ENCODE results near the gene CCDC7. TPM values are rescaled to one million over a fixed set of nuclear protein-coding genes. Genes with fewer than 3 reads are reported as not detected.
"Not testable (repeated sequence)": the region's sequence is repeated elsewhere in the genome, so short reads cannot be mapped to it uniquely, and the experiment has no call there.

Gene CCDC7
- total RNA-seq, 1 experiment from 2014 or later, result 1.2 TPM

- Histone ChIP-seq H3K27me3 (replicated peaks; ENCODE audit: control insufficient read depth, insufficient read depth, low read length) (no peaks in the 10 kb centered on the region), H3K36me3 (ENCODE audit: control insufficient read depth, insufficient read depth, low read length) (no peaks in the 10 kb centered on the region), H3K4me3 (ENCODE audit: low read depth, low read length) (no peak overlapping the region), H3K9me3 (no peaks in the 10 kb centered on the region), H3K4me1 (no peaks in the 10 kb centered on the region)
- ChIA-PET CTCF (no interaction called here), POLR2A (no interaction called here)
- H3K9me3 Mint-ChIP-seq (ENCODE audit: unreplicated experiment), result peaks cover 6% of the 10 kb centered on the region
- no peak for TF ChIP-seq CTCF (IDR thresholded peaks at IDR 0.05; ENCODE audit: insufficient read depth in 1 of 2, low read depth in 1 of 2, low read length in 1 of 2, severe bottlenecking in 1 of 2, unreplicated experiment in 1 of 2)
- no peaks in the 10 kb centered on the region for H3K4me1 Mint-ChIP-seq (ENCODE audit: low read depth, unreplicated experiment)
- no peaks in the 10 kb centered on the region for H3K27me3 Mint-ChIP-seq (ENCODE audit: insufficient read depth, unreplicated experiment)
- no peak overlapping the region for H3K27ac Mint-ChIP-seq (ENCODE audit: unreplicated experiment)
- H3K4me3 Mint-ChIP-seq (ENCODE audit: unreplicated experiment), result no peak overlapping the region
- intact Hi-C loops (cut with micrococcal nuclease; ENCODE audit: unreplicated experiment), result no loop called here
- no peak for DNase-seq
- BruUV-seq (replicated peaks), result no TSS peak
- H3K36me3 Mint-ChIP-seq (ENCODE audit: insufficient read depth, unreplicated experiment), result no peaks in the 10 kb centered on the region
Measured at GRCh38 chr10:32489158-32489557, 43.2 kb downstream of the CCDC7 start.

- Histone ChIP-seq H3K36me3 (ENCODE audit: control insufficient read depth, insufficient read depth, low read length) (no peaks in the 10 kb centered on the region), H3K4me3 (ENCODE audit: low read depth, low read length) (no peak overlapping the region), H3K27me3 (replicated peaks; ENCODE audit: control insufficient read depth, insufficient read depth, low read length) (no peaks in the 10 kb centered on the region), H3K4me1 (no peaks in the 10 kb centered on the region), H3K9me3 (no peaks in the 10 kb centered on the region)
- intact Hi-C loops (cut with micrococcal nuclease; ENCODE audit: unreplicated experiment), result no loop called here
- H3K4me3 Mint-ChIP-seq (ENCODE audit: unreplicated experiment), result no peak overlapping the region
- no peak for DNase-seq
- no TSS peak for BruUV-seq (replicated peaks)
- H3K9me3 Mint-ChIP-seq (ENCODE audit: unreplicated experiment), result peaks cover 6% of the 10 kb centered on the region
- CTCF ChIA-PET, result no interaction called here
- TF ChIP-seq CTCF (IDR thresholded peaks at IDR 0.05; ENCODE audit: insufficient read depth in 1 of 2, low read depth in 1 of 2, low read length in 1 of 2, severe bottlenecking in 1 of 2, unreplicated experiment in 1 of 2), result no peak
- no peaks in the 10 kb centered on the region for H3K36me3 Mint-ChIP-seq (ENCODE audit: insufficient read depth, unreplicated experiment)
- no peaks in the 10 kb centered on the region for H3K27me3 Mint-ChIP-seq (ENCODE audit: insufficient read depth, unreplicated experiment)
- H3K27ac Mint-ChIP-seq (ENCODE audit: unreplicated experiment), result no peak overlapping the region
- H3K4me1 Mint-ChIP-seq (ENCODE audit: low read depth, unreplicated experiment), result no peaks in the 10 kb centered on the region
- POLR2A ChIA-PET, result no interaction called here
Measured at GRCh38 chr10:32489901-32490300, 44.0 kb downstream of the CCDC7 start.

- H3K9me3 ChIP-seq; H3K4me3 Mint-ChIP-seq (ENCODE audit: unreplicated experiment); H3K4me1 Mint-ChIP-seq (ENCODE audit: low read depth, unreplicated experiment); H3K36me3 Mint-ChIP-seq (ENCODE audit: insufficient read depth, unreplicated experiment); H3K27ac Mint-ChIP-seq (ENCODE audit: unreplicated experiment); intact Hi-C loops (cut with micrococcal nuclease; ENCODE audit: unreplicated experiment); H3K4me1 ChIP-seq; DNase-seq; CTCF ChIA-PET; POLR2A ChIA-PET; BruUV-seq (replicated peaks); H3K27me3 Mint-ChIP-seq (ENCODE audit: insufficient read depth, unreplicated experiment); H3K36me3 ChIP-seq (ENCODE audit: control insufficient read depth, insufficient read depth, low read length); H3K9me3 Mint-ChIP-seq (ENCODE audit: unreplicated experiment); H3K4me3 ChIP-seq (ENCODE audit: low read depth, low read length); H3K27me3 ChIP-seq (replicated peaks; ENCODE audit: control insufficient read depth, insufficient read depth, low read length): not testable (repeated sequence)
Measured at GRCh38 chr10:32494562-32494961, 48.6 kb downstream of the CCDC7 start.

GRCh38 chr10:32500136-32500535 is 54.2 kb downstream of the CCDC7 start:
- H3K4me3 ChIP-seq (ENCODE audit: low read depth, low read length); POLR2A ChIA-PET; CTCF ChIA-PET; H3K27ac Mint-ChIP-seq (ENCODE audit: unreplicated experiment); H3K4me3 Mint-ChIP-seq (ENCODE audit: unreplicated experiment); H3K4me1 ChIP-seq; H3K27me3 ChIP-seq (replicated peaks; ENCODE audit: control insufficient read depth, insufficient read depth, low read length); DNase-seq; H3K27me3 Mint-ChIP-seq (ENCODE audit: insufficient read depth, unreplicated experiment); BruUV-seq (replicated peaks); H3K9me3 Mint-ChIP-seq (ENCODE audit: unreplicated experiment); H3K4me1 Mint-ChIP-seq (ENCODE audit: low read depth, unreplicated experiment); intact Hi-C loops (cut with micrococcal nuclease; ENCODE audit: unreplicated experiment); H3K36me3 ChIP-seq (ENCODE audit: control insufficient read depth, insufficient read depth, low read length); H3K36me3 Mint-ChIP-seq (ENCODE audit: insufficient read depth, unreplicated experiment): not testable (repeated sequence)
- 0 out of 2 replicates have a peak, but pooled peaks cover 13% of the 10 kb centered on the region for H3K9me3 ChIP-seq
